GM18868 (cell line): ENCODE results near the gene GALM.
"Not testable (repeated sequence)": the region's sequence is repeated elsewhere in the genome, so short reads cannot be mapped to it uniquely, and the experiment has no call there.

Experiments
- ATAC-seq: cut with Tn5 transposase; IDR thresholded peaks from one replicate; pipeline ENCODE4 v1.9.1; 2021; ENCODE audit warnings: mild to moderate bottlenecking, moderate library complexity; ENCODE audit not compliant: unreplicated experiment

Gene GALM

DNA sequence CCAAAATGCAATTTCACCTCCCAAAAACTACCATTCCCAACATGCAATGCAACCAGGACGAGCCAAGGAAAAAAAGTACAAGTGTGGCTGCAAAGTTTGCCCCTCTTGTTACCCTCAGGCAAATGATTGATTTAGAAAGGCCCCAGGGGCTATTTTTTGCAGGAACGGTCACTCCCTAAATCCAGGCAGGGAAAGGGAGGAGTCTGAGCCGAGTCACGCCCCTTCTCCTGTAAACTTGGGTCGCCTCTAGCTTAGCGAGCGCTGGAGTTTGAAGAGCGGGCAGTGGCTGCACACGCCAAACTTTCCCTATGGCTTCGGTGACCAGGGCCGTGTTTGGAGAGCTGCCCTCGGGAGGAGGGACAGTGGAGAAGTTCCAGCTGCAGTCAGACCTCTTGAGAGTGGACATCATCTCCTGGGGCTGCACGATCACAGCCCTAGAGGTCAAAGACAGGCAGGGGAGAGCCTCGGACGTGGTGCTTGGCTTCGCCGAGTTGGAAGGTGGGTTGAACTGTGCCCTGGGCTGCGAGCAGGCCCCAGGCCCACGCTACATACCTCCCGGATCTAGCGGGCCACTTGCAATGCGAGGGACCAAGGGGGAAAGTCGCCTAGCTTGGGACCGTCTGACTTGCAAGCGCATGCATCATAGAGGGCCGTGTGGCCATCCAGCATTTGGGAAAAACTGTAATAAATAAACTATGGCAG is at the start of gene GALM:
TSS of gene GALM (plus strand) at position 261 of the 702 bp plus-strand sequence. CDS start at position 309, 48 bp downstream.
- ATAC-seq: peak; percentile 46

- no peak for ATAC-seq
Observed at GRCh38 chr2:38617301-38617700, 48.6 kb upstream of the GALM start.

DNA sequence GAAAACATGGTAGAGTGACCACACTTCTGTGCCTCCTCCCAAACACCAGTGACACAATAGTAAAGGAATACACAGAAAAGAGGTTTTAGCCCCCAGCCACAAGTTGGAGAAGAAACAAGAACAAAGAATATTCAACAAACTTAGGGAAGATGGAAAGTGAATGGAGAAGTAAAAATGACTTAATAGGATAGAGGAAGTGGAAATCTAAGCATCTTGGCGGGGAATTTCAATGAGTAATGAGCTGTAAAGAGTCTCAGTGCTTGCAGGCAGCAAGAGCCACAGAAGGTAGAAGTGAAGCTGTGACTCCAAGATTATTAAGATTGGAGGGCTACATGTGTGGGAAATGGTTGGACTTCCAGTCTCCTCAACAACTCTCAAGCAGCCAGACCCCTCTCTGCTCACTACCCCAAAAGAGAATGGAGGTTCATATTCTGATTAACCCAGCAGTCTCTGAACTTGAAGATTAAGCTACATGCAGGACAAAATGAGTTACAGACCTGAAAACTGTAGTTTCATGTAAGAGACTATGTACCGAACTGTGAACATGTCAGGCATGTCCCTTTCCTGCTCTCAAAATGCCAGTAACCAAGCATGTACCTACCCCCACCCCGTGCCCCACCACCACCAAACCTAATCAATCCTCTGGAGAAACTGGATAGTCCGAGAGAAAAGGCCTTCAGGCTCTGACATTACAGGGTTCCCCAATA is 46.3 kb upstream of the GALM start:
- ATAC-seq: peak; percentile 84

DNA sequence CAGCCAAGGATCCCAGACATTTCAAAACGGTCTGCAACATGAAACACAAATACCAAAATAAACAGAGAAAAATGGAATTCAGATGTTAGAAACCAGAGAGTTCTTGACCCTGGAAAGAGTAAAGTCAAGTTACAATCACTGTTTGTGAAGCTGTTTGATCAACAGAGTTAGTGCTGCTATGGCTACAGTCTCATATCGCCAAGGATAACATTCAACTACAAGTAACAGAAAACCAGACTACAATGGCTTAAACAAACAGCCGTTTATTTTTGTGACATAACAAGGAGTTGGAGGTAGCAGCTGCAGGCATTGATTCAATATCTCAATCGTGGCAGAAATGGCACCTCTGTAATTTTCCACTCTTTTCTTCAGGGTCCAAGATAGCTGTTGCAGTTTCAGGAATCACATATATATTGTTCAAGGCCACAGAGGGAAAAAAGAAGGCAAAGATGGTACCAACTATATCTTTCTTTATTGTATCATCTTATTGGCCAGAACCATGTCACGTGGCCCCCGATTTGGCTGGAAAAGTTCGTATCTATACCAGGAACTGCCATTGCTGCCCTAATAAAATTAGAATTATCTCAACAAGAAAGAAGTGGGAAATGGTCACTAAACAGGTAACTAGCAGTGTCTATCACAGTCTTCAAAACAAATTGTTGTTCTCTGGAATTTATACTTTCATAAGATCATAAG is 45.5 kb upstream of the GALM start:
- ATAC-seq: no peak

GRCh38 chr2:38621018-38621417 is 44.9 kb upstream of the GALM start:
- no peak for ATAC-seq

GRCh38 chr2:38622210-38622609 is 43.7 kb upstream of the GALM start:
- ATAC-seq: no peak

DNA sequence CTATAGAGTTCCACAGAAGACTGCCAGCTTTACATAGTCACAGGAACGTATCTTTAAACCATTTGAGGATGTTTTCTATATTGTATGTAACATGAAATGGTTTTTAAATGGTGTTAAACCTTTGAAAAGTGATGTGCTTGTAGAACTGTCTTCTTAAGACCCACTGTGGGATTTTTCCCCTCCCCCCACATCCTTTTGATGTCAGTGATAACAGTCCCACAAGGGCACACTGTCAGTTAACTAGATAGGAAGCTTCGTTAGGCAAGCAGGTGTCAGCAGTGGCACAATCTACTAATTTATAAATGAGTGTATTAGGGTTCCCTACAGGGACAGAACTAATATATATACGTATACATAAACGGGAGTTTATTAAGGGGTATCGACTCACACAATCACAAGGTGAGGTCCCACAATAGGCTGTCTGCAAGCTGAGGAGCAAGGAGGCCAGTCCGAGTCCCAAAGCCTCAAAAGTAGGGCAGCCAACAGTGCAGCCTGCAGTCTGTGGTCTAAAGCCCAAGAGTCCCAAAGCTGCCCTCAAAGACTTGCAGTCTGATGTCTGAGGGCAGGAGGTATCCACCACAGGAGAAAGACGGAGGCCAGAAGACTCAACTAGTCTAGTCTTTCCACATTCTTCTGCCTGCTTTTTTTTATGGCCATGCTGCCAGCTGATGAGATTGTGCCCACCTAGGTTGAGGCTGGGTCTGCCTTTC is 39.4 kb upstream of the GALM start:
- no peak for ATAC-seq

DNA sequence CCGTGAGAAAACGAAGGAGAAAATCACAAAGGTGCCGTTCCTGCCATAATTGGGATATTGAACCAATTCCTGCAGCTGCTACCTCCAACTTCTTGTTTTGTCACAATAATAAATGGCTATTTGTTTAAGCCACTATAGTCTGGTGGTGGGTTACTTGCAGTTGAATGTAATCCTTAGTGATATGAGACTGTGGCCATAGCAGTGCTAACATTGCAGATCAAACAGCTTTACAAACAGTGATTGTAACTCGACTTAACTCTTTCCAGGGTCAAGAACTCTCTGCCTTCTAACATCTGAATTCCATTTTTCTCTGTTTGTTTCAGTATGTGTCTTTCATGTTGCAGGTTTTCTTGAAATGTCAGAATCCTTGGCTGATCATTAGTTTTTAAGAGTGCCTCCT is 38.5 kb upstream of the GALM start:
- ATAC-seq: no peak

GRCh38 chr2:38629684-38630083 is 36.2 kb upstream of the GALM start:
- no peak for ATAC-seq

- no peak for ATAC-seq
Observed at GRCh38 chr2:38631976-38632375, 33.9 kb upstream of the GALM start.

- ATAC-seq: no peak
Observed at GRCh38 chr2:38632980-38633379, 32.9 kb upstream of the GALM start.

DNA sequence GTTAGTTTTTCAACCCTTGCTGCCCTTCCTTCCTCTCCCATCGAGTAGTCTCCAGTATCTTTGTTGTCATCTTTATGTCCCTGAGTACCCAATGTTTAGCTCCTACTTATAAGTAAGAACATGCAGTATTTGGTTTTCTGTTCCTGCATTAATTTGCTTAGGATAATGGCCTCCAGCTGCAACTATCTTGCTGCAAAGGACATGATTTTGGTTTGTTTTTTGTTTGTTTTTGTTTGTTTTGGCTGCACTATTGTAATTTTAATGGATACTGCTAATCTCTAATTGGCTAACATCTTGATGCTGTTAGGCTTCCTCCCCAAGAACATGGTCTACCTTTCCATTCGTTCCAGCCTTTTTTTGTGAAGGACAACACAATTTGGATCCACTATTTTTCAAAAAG is 32.0 kb upstream of the GALM start:
- no peak for ATAC-seq

DNA sequence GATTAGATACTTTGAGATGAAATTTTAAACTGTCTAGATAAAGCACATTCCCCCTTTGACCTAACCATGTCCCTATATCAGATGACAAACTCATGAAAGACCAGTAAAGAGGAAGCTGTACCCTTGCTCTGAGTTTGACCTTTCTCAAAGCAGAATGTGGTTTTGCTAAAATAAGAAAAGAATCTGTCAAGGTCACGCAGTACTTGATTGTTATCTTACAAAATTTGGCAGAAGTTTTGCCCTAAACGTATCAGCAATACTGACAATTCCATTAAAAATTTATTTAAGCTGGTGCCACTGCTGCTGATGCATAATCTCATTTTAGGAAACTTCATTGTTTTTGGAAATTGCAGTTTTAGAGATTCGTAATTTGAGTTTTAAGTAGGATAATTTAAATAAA is 31.2 kb upstream of the GALM start:
- ATAC-seq: peak; percentile 92

- no peak for ATAC-seq
Observed at GRCh38 chr2:38635139-38635538, 30.8 kb upstream of the GALM start.

GRCh38 chr2:38636069-38636468 is 29.8 kb upstream of the GALM start:
- no peak for ATAC-seq

DNA sequence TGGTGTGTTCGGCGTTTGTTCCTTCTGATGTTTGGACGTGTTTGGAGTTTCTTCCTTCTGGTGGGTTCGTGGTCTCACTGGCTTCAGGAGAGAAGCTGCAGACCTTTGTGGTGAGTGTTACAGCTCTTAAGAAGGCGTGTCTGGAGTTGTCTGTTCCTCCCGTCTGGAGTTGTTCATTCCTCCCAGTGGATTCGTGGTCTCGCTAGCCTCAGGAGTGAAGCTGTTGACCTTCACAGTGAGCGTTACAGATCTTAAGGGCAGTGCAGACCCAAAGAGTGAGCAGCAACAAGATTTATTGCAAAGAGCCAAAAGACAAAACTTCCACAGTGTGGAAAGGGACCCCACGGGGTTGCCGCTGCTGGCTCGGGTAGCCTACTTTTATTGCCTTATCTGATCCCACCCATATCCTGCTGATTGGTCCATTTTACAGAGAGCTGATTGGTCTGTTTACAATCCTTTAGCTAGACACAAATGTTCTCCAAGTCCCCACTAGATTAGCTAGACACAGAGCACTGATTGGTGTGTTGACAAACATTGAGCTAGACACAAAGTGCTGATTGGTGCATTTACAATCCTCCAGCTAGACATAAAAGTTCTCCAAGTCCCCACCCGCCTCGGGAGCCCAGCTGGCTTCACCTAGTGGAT is 23.4 kb upstream of the GALM start:
- not testable (repeated sequence) for ATAC-seq

DNA sequence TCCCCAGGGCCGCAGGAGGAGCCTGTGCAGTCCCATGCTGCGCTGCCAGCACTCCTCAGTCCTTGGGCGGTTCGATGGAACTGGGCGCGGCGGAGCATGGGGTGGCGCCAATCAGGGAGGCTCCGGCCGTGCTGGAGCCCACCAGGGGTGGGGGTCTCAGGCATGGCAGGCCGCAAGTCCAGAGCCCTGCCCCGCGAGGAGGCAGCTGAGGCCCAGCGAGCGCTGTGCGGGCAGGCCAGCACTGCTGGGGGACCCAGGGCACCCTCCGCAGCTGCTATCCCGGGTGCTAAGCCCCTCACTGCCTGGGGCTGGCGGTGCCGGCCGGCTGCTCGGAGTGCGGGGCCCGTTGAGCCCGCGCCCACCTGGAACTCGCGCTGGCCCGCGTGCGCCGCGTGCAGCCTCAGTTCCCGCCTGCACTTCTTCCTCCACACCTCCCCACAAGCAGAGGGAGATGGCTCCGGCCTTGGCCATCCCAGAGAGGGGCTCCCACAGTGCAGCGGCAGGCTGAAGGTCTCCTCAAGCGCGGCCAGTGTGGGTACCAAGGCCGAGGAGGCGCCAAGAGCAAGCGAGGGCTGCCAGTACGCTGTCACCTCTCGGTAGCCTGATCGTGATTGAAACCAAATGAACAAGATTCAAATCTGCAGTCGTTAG is 22.8 kb upstream of the GALM start:
- no peak for ATAC-seq

DNA sequence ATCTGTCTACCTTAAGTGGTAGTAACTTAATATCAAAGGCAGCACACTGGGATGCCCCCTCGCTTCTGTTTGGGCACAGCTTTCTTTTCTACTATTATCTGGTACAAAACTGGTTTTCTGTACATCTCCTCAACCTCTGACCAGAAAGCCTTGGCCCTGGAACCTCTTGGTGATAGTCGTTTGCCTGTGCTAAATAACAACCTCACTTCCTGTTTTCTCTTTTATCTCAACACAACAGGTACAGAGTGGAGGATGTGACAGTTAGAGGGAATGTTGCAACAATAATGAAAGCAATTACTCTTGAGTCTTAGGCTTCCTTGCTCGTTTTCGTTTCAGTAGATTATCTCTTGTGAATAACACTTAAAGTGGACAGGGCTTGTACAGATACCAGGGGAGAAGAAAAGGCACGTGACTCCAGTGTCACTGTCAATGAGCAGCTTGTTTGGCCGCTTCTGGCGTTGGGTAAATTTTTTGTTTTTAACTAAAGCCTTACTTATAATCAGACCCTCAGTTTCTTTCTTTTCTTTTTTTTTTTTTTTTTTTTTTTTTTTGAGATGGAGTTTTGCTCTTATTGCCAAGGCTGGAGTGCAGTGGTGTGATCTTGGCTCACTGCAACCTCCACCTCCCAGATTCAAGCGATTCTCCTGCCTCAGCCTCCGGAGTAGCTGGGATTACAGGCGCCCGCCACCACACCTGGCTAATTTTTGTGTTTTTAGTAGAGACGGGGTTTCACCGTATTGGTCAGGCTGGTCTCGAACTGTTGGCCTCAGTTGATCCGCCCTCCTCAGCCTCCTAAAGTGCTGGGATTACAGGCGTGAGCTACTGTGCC is 22.0 kb upstream of the GALM start:
- not testable (repeated sequence) for ATAC-seq

GRCh38 chr2:38648107-38648761 is 17.7 kb upstream of the GALM start:
- no peak for ATAC-seq
